GM21447 (cell line): ENCODE measurements around the gene XRCC4.

Experiments used
- ATAC-seq: cut with Tn5 transposase; IDR thresholded peaks from one replicate; pipeline ENCODE4 v1.9.1; 2021; ENCODE audit not compliant: unreplicated experiment

XRCC4 gene

GRCh38 chr5:83377131-83377865 lies 300.0 kb downstream of the XRCC4 start:
- ATAC-seq = no peak

- no peak for ATAC-seq
These were observed 301.4 kb downstream of the XRCC4 start for GRCh38 chr5:83378624-83379289.

- ATAC-seq = no peak
These were observed 308.5 kb downstream of the XRCC4 start for GRCh38 chr5:83385812-83386211.

GRCh38 chr5:83387041-83387440 lies 309.7 kb downstream of the XRCC4 start:
- no peak for ATAC-seq

GRCh38 chr5:83388608-83389007 lies 311.3 kb downstream of the XRCC4 start:
- ATAC-seq = no peak

- no peak for ATAC-seq
These were observed 315.6 kb downstream of the XRCC4 start for GRCh38 chr5:83392766-83393503.

GRCh38 chr5:83393504-83393866 lies 316.1 kb downstream of the XRCC4 start:
- ATAC-seq = no peak

- ATAC-seq = no peak
These were observed 316.8 kb downstream of the XRCC4 start for GRCh38 chr5:83394190-83394589.

- no peak for ATAC-seq
These were observed 319.3 kb downstream of the XRCC4 start for GRCh38 chr5:83396662-83397061.

- ATAC-seq = no peak
These were observed 320.3 kb downstream of the XRCC4 start for GRCh38 chr5:83397658-83398057.

- ATAC-seq = no peak
These were observed 322.9 kb downstream of the XRCC4 start for GRCh38 chr5:83400241-83400640.

- ATAC-seq = no peak
These were observed 323.4 kb downstream of the XRCC4 start for GRCh38 chr5:83400701-83401100.

- ATAC-seq = no peak
These were observed 323.9 kb downstream of the XRCC4 start for GRCh38 chr5:83401122-83401731.

- ATAC-seq = no peak
These were observed 324.4 kb downstream of the XRCC4 start for GRCh38 chr5:83401775-83402174.
